Panc1 (cell line): ENCODE results near the gene PPP1R13L.

ENCODE experiments used
- CTCF ChIP-seq: fragments of 450-650 bp; IDR thresholded peaks from 2 replicates; pipeline ENCODE4 v1.5.1; 2017; ENCODE audit warnings: mild to moderate bottlenecking
- POLR2AphosphoS5 ChIP-seq: IDR thresholded peaks from 2 replicates; pipeline ENCODE4 v1.6.1; 2012; ENCODE audit warnings: mild to moderate bottlenecking, low read depth, low read length, moderate library complexity
- REST ChIP-seq, 2 experiments: IDR thresholded peaks; 2 replicates each; pipeline ENCODE4 v1.6.1; 2011 to 2012; ENCODE audit warnings: low read depth in 2 of 2, control low read depth in 1 of 2, low read length in 1 of 2, mild to moderate bottlenecking in 1 of 2, moderate library complexity in 1 of 2; ENCODE audit not compliant: insufficient read depth in 1 of 2
- TCF7L2 ChIP-seq: IDR thresholded peaks from 2 replicates; pipeline ENCODE4 v1.6.1; 2011; ENCODE audit warnings: mild to moderate bottlenecking, low read depth, low read length, inconsistent platforms

GRCh38 chr19:45347570-45348366 lies 57.1 kb downstream of the PPP1R13L start:
- no peak for TF ChIP-seq CTCF
- TF ChIP-seq TCF7L2: no peak
- no peak for TF ChIP-seq REST (IDR thresholded peaks at IDR 0.05; ENCODE audit: insufficient read depth in 1 of 2, low read depth in 2 of 2, low read length in 1 of 2)
- TF ChIP-seq POLR2AphosphoS5: no peak
